Activated CD8-positive, alpha-beta T cell treated with anti-CD3 and anti-CD28 coated beads, Interleukin-2, amount 10 ng/mL, durations not matched to agents 7 days and 5 days (primary cell): ENCODE measurements around the gene DHH. TPM values are rescaled to one million over a fixed set of nuclear protein-coding genes. Genes with fewer than 3 reads are reported as not detected.
A peak's percentile ranks its signal among the peaks of the same experiment; 100 is the strongest.

Experiments used
- ATAC-seq: fragments of 150-1000 bp; cut with Tn5 transposase; one replicate; pipeline ENCODE4 v1.10.0; 2021; ENCODE audit warnings: moderate library complexity
- CTCF ChIA-PET: fragments of 350-600 bp; sonication (Branson Sonifier 250); formaldehyde crosslinking; loops from one replicate; lab custom pipeline; 2021; ENCODE audit warnings: antibody characterized with exemption; lab: Charles Lee
- POLR2A ChIA-PET: fragments of 350-600 bp; sonication (Branson Sonifier 250); formaldehyde crosslinking; loops from one replicate; lab custom pipeline; 2021; ENCODE audit warnings: antibody characterized with exemption; lab: Charles Lee
- DNase-seq: peaks from one replicate; pipeline ENCODE4 v3.0.0-alpha.2; 2020
- H3K27ac Mint-ChIP-seq: one replicate; pipeline ENCODE4 v1.8.0; 2021; ENCODE audit warnings: mild to moderate bottlenecking, mixed read lengths
- H3K27me3 Mint-ChIP-seq: one replicate; pipeline ENCODE4 v1.8.0; 2021; ENCODE audit warnings: low read depth, mixed read lengths
- H3K36me3 Mint-ChIP-seq: one replicate; pipeline ENCODE4 v1.8.0; 2021; ENCODE audit warnings: low read depth, mixed read lengths
- H3K4me1 Mint-ChIP-seq: one replicate; pipeline ENCODE4 v1.8.0; 2021; ENCODE audit warnings: low read depth, mixed read lengths
- H3K4me3 Mint-ChIP-seq: one replicate; pipeline ENCODE4 v1.8.0; 2021; ENCODE audit warnings: mild to moderate bottlenecking, mixed read lengths
- H3K9me3 Mint-ChIP-seq: one replicate; pipeline ENCODE4 v1.8.0; 2022; ENCODE audit warnings: mixed read lengths; ENCODE audit not compliant: insufficient read depth
- total RNA-seq, 2 experiments: library from RNA; stranded (reverse); gene quantifications; one replicate each; pipeline ENCODE4 v1.2.3, GENCODE V29; 2021

Gene DHH
- total RNA-seq, 2 experiments from 2014 or later, result 0.16 TPM; not detected in 1

GRCh38 chr12:49059045-49059298, 35.6 kb downstream of the DHH start:
- Mint-ChIP-seq H3K4me1 (peaks cover 56% of the 10 kb centered on the region), H3K27ac (peak overlapping the region; percentile 89), H3K27me3 (no peaks in the 10 kb centered on the region), H3K36me3 (peaks cover 37% of the 10 kb centered on the region), H3K9me3 (no peaks in the 10 kb centered on the region), H3K4me3 (peak overlapping the region; percentile 95)
- CTCF ChIA-PET, result interaction anchor here (0.6 to 6.3 kb wide), 13 partner anchors 8 to 79 kb away, joined by 3 to 35 read pairs (median 4); partner anchors contain the start of genes RHEBL1 and TUBA1B
- ATAC-seq (no peak), DNase-seq (no peak)
- POLR2A ChIA-PET, result interaction anchor here (1.4 to 3.6 kb wide), 2 partner anchors 15 to 72 kb away, joined by 4 to 28 read pairs; partner anchors contain the start of gene TUBA1B

GRCh38 chr12:49058366-49059044, 36.1 kb downstream of the DHH start:
- DNase-seq (no peak), ATAC-seq (no peak)
- H3K4me3 Mint-ChIP-seq, result peak overlapping the region; percentile 95
- peaks cover 37% of the 10 kb centered on the region for H3K36me3 Mint-ChIP-seq
- H3K9me3 Mint-ChIP-seq, result no peaks in the 10 kb centered on the region
- ChIA-PET CTCF (interaction anchor here (0.6 to 6.3 kb wide), 15 partner anchors 9 to 241 kb away, joined by 3 to 35 read pairs (median 4); partner anchors contain the start of genes RHEBL1 and TUBA1B), POLR2A (interaction anchor here (1.4 to 3.6 kb wide), 2 partner anchors 15 to 73 kb away, joined by 4 to 28 read pairs; partner anchors contain the start of gene TUBA1B)
- peak overlapping the region; percentile 89 for H3K27ac Mint-ChIP-seq
- peaks cover 51% of the 10 kb centered on the region for H3K4me1 Mint-ChIP-seq
- no peaks in the 10 kb centered on the region for H3K27me3 Mint-ChIP-seq

GRCh38 chr12:49057888-49058287, 36.7 kb downstream of the DHH start:
- CTCF ChIA-PET, result interaction anchor here (0.8 to 6.3 kb wide), 10 partner anchors 12 to 241 kb away, joined by 3 to 35 read pairs (median 4); partner anchors contain the start of gene RHEBL1
- POLR2A ChIA-PET, result interaction anchor here (1.4 to 3.6 kb wide), 2 partner anchors 14 to 73 kb away, joined by 4 to 28 read pairs; partner anchors contain the start of gene TUBA1B
- no peak for DNase-seq
- Mint-ChIP-seq H3K36me3 (peaks cover 44% of the 10 kb centered on the region), H3K27me3 (no peaks in the 10 kb centered on the region), H3K4me3 (peak overlapping the region; percentile 95), H3K9me3 (no peaks in the 10 kb centered on the region), H3K27ac (peak overlapping the region; percentile 89), H3K4me1 (peaks cover 51% of the 10 kb centered on the region)
- no peak for ATAC-seq

GRCh38 chr12:49055978-49056754, 38.4 kb downstream of the DHH start:
- Mint-ChIP-seq H3K4me1 (peaks cover 43% of the 10 kb centered on the region), H3K27me3 (no peaks in the 10 kb centered on the region), H3K27ac (peak overlapping the region; percentile 36), H3K36me3 (peaks cover 59% of the 10 kb centered on the region), H3K9me3 (no peaks in the 10 kb centered on the region), H3K4me3 (peak overlapping the region; percentile 95)
- DNase-seq, result peak; percentile 72
- POLR2A ChIA-PET, result interaction anchor here (0.6 to 2.6 kb wide), 5 partner anchors 14 to 133 kb away, joined by 3 to 18 read pairs (median 4); partner anchors contain the start of genes RHEBL1, TUBA1A and TUBA1B
- CTCF ChIA-PET, result interaction anchor here (0.8 to 6.3 kb wide), 9 partner anchors 8 to 74 kb away, joined by 3 to 35 read pairs (median 4); partner anchors contain the start of genes DHH and RHEBL1
- ATAC-seq, result peak; percentile 70

- Mint-ChIP-seq H3K27me3 (no peaks in the 10 kb centered on the region), H3K27ac (peak overlapping the region; percentile 4), H3K4me3 (no peak overlapping the region), H3K9me3 (no peaks in the 10 kb centered on the region), H3K4me1 (peaks cover 41% of the 10 kb centered on the region), H3K36me3 (peaks cover 66% of the 10 kb centered on the region)
- ATAC-seq (no peak), DNase-seq (no peak)
- ChIA-PET POLR2A (interaction anchor here (0.8 to 2.6 kb wide), 4 partner anchors 15 to 134 kb away, joined by 3 to 18 read pairs (median 3); partner anchors contain the start of genes RHEBL1, TUBA1A and TUBA1B), CTCF (interaction anchor here (1.0 to 6.3 kb wide), 7 partner anchors 9 to 75 kb away, joined by 3 to 35 read pairs (median 5); partner anchors contain the start of genes DHH and RHEBL1)
Measured at GRCh38 chr12:49055092-49055491, 39.5 kb downstream of the DHH start.

GRCh38 chr12:49054524-49054923, 40.1 kb downstream of the DHH start:
- ChIA-PET CTCF (interaction anchor here (1.0 to 6.3 kb wide), 5 partner anchors 9 to 66 kb away, joined by 5 to 35 read pairs (median 6); partner anchors contain the start of gene RHEBL1), POLR2A (interaction anchor here (0.8 to 2.6 kb wide), 2 partner anchors 15 to 76 kb away, joined by 3 to 18 read pairs; partner anchors contain the start of genes RHEBL1 and TUBA1B)
- no peak for DNase-seq

GRCh38 chr12:49054096-49054495, 40.5 kb downstream of the DHH start:
- H3K4me1 Mint-ChIP-seq, result peaks cover 41% of the 10 kb centered on the region
- no peaks in the 10 kb centered on the region for H3K27me3 Mint-ChIP-seq
- POLR2A ChIA-PET, result interaction anchor here (2.6 kb wide), 1 partner anchor 77 kb away, joined by 18 read pairs; the partner anchor contains the start of gene TUBA1B
- ATAC-seq (no peak), DNase-seq (no peak)
- CTCF ChIA-PET, result interaction anchor here (2.4 kb wide), 1 partner anchor 10 kb away, joined by 17 read pairs; no protein-coding TSS in a partner anchor
- no peak overlapping the region for H3K27ac Mint-ChIP-seq
- H3K9me3 Mint-ChIP-seq, result no peaks in the 10 kb centered on the region
- no peak overlapping the region for H3K4me3 Mint-ChIP-seq
- H3K36me3 Mint-ChIP-seq, result peaks cover 66% of the 10 kb centered on the region

More at GRCh38 chr12:49054524-49054923, 40.1 kb downstream of the DHH start:
- Mint-ChIP-seq H3K27ac (peak overlapping the region; percentile 4), H3K9me3 (no peaks in the 10 kb centered on the region), H3K27me3 (no peaks in the 10 kb centered on the region), H3K4me3 (no peak overlapping the region), H3K4me1 (peaks cover 41% of the 10 kb centered on the region), H3K36me3 (peaks cover 69% of the 10 kb centered on the region)
- ATAC-seq, result no peak

- Mint-ChIP-seq H3K36me3 (peaks cover 72% of the 10 kb centered on the region), H3K4me3 (no peak overlapping the region), H3K27me3 (no peaks in the 10 kb centered on the region), H3K9me3 (no peaks in the 10 kb centered on the region), H3K27ac (no peak overlapping the region), H3K4me1 (peaks cover 30% of the 10 kb centered on the region)
- ATAC-seq (no peak), DNase-seq (no peak)
- POLR2A ChIA-PET, result no interaction called here
- CTCF ChIA-PET, result interaction anchor here (0.7 kb wide), 1 partner anchor 65 kb away, joined by 3 read pairs; no protein-coding TSS in a partner anchor
Measured at GRCh38 chr12:49052451-49053208, 42.0 kb downstream of the DHH start.

- DNase-seq, result no peak
- Mint-ChIP-seq H3K27ac (no peak overlapping the region), H3K36me3 (peaks cover 70% of the 10 kb centered on the region)
Measured at GRCh38 chr12:49051777-49052438, 42.7 kb downstream of the DHH start.

GRCh38 chr12:49051373-49051764, 43.2 kb downstream of the DHH start:
- CTCF ChIA-PET, result interaction anchor here (1.4 kb wide), 1 partner anchor 12 kb away, joined by 7 read pairs; no protein-coding TSS in a partner anchor
- H3K4me3 Mint-ChIP-seq, result no peak overlapping the region
- H3K9me3 Mint-ChIP-seq, result no peaks in the 10 kb centered on the region
- no peak for DNase-seq
- no peaks in the 10 kb centered on the region for H3K27me3 Mint-ChIP-seq
- POLR2A ChIA-PET, result no interaction called here
- H3K36me3 Mint-ChIP-seq, result peaks cover 74% of the 10 kb centered on the region
- no peak for ATAC-seq
- no peak overlapping the region for H3K27ac Mint-ChIP-seq
- H3K4me1 Mint-ChIP-seq, result peaks cover 18% of the 10 kb centered on the region

More at GRCh38 chr12:49051777-49052438, 42.7 kb downstream of the DHH start:
- ChIA-PET CTCF (no interaction called here), POLR2A (no interaction called here)
- Mint-ChIP-seq H3K27me3 (no peaks in the 10 kb centered on the region), H3K9me3 (no peaks in the 10 kb centered on the region), H3K4me1 (peaks cover 23% of the 10 kb centered on the region), H3K4me3 (no peak overlapping the region)
- no peak for ATAC-seq
